ENCODE results near the gene DOCK1.

DNA sequence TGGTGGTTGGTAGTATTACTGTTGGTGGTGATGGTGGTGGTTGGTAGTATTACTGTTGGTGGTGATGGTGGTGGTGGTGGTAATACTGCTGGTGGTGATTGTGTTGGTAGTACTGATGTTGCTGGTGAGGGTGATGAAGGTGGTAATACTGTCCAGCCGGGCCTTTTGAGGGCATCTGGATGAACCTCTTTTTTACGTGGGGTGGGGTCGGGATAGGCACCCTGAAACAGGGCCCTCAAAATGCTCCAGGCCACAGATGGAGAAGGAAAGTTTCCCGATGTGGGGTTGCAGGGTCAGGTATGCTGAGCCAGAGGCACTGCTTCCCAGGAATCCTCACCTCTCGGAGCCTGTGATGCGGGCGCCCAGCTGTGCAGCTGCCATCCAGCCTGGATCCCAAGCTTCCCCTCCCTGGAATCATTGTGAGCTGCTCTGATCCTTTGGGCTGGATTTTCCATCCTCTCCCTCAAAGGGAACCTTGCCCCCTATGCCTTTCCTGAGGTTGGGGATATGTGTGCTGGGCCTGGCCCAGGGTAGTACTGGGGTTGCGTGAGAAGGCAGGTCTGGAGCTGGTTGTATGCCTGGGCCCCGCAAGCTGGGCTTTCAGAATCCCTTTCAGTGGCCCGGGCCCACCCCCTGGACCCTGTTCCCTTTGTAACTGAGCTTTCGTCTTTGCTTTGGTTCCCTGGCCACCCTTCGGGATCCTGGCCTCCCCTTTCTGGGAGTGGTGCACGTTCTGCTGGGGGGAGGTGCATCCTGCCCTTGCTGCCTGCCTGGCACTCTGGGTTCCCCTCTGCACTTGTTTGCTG is 43.3 kb downstream of the DOCK1 start:
- TF ChIP-seq, protein P1, sequence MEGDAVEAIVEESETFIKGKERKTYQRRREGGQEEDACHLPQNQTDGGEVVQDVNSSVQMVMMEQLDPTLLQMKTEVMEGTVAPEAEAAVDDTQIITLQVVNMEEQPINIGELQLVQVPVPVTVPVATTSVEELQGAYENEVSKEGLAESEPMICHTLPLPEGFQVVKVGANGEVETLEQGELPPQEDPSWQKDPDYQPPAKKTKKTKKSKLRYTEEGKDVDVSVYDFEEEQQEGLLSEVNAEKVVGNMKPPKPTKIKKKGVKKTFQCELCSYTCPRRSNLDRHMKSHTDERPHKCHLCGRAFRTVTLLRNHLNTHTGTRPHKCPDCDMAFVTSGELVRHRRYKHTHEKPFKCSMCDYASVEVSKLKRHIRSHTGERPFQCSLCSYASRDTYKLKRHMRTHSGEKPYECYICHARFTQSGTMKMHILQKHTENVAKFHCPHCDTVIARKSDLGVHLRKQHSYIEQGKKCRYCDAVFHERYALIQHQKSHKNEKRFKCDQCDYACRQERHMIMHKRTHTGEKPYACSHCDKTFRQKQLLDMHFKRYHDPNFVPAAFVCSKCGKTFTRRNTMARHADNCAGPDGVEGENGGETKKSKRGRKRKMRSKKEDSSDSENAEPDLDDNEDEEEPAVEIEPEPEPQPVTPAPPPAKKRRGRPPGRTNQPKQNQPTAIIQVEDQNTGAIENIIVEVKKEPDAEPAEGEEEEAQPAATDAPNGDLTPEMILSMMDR (IDR thresholded peaks at IDR 0.05): no peak
- TF ChIP-seq EZH2 (IDR thresholded peaks at IDR 0.05): no peak
